Left ventricle myocardium inferior (tissue), 1 donor: ENCODE data around the gene SLC17A5. TPM values are rescaled to one million over a fixed set of nuclear protein-coding genes. Genes with fewer than 3 reads are reported as not detected.
"Not testable (repeated sequence)": the region's sequence is repeated elsewhere in the genome, so short reads cannot be mapped to it uniquely, and the experiment has no call there.

ENCODE experiments used
- DNase-seq: peaks from one replicate; pipeline ENCODE4 v3.0.0-alpha.2; 2020
- H3K27ac ChIP-seq: fragments of 200-600 bp; replicated peaks from 2 replicates; pipeline ENCODE4 v1.8.0; 2021
- H3K27me3 ChIP-seq: fragments of 200-600 bp; 2 replicates; pipeline ENCODE4 v1.8.0; 2021; ENCODE audit warnings: low read depth
- H3K36me3 ChIP-seq: fragments of 200-600 bp; 2 replicates; pipeline ENCODE4 v1.8.0; 2021
- H3K4me1 ChIP-seq: fragments of 200-600 bp; 2 replicates; pipeline ENCODE4 v1.8.0; 2021
- H3K4me3 ChIP-seq: fragments of 200-600 bp; 2 replicates; pipeline ENCODE4 v1.8.0; 2021; ENCODE audit warnings: mild to moderate bottlenecking, moderate library complexity
- H3K9me3 ChIP-seq: fragments of 200-600 bp; replicated peaks from 2 replicates; pipeline ENCODE4 v1.8.0; 2021
- CTCF ChIP-seq: fragments of 200-600 bp; IDR thresholded peaks from 2 replicates; pipeline ENCODE4 v1.8.0; 2021; ENCODE audit warnings: antibody characterized with exemption, mild to moderate bottlenecking, borderline replicate concordance
- intact Hi-C: fragments of 100-400 bp; cut with micrococcal nuclease; formaldehyde crosslinking; loops from one replicate; pipeline ENCODE4 v1.11.0; 2022
- total RNA-seq: library from RNA; stranded (reverse); fragmentation: NEBNext Ultra II Directional; extraction: Animal tissue kit (Norgen Biotek cat#: 25700); gene quantifications from one replicate; pipeline ENCODE4 v1.2.1, GENCODE V29; 2021
- donor health status: DM: no; HTN: yes; CAD: no; lungs with severe emphysema.

Gene SLC17A5
- total RNA-seq, 1 donor from 2014 or later: 5.3 TPM

GRCh38 chr6:73637404-73637803 lies 16.4 kb downstream of the SLC17A5 start:
- DNase-seq: no peak
- Histone ChIP-seq H3K4me1 (no peaks in the 10 kb centered on the region), H3K4me3 (no peak overlapping the region), H3K27ac (no peak overlapping the region), H3K9me3 (no peaks in the 10 kb centered on the region), H3K36me3 (peaks cover 85% of the 10 kb centered on the region), H3K27me3 (no peaks in the 10 kb centered on the region)
- TF ChIP-seq CTCF: no peak
- intact Hi-C loops: no loop called here

DNA sequence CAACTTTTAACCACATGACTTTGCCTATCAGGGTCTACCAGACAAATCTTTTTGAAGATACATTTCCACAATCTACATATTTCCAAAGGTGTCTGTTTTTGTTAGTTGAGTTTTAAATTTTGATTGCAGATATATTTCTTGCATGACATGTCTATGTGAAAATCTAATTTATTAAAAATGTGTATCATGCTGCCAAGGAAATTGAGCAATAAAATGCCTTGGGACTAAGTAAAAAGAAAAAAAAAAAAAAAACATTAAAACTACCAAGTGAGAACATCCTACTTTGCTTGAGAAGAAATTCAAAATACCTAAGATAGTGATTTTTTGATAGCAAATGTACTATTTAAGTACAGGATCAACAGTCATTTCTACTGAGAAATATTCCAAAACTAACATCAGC lies 17.7 kb downstream of the SLC17A5 start:
- Histone ChIP-seq H3K4me1 (no peaks in the 10 kb centered on the region), H3K4me3 (no peak overlapping the region), H3K9me3 (no peaks in the 10 kb centered on the region), H3K27me3 (no peaks in the 10 kb centered on the region), H3K27ac (no peak overlapping the region), H3K36me3 (peaks cover 87% of the 10 kb centered on the region)
- no peak for TF ChIP-seq CTCF
- DNase-seq: no peak
- intact Hi-C loops: no loop called here

DNA sequence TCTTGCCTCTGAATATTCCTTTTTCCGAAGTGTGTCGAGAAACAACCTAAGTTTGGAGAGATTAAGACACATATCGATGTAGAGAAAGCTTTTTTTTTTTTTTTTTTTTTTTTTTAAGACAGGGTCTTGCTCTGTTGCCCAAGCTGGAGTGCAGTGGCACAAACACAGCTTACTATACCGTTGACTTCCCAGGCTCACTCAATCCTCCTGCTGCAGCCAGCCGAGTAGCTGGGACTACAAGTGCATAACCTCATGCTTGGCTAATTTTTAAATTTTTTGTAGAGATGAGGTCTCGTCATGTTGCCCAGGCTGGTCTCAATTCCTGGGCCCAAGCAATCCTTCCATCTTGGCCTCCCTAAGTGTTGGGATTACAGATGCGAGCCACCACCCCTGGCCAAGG lies 21.4 kb downstream of the SLC17A5 start:
- peaks cover 97% of the 10 kb centered on the region for H3K36me3 ChIP-seq

DNA sequence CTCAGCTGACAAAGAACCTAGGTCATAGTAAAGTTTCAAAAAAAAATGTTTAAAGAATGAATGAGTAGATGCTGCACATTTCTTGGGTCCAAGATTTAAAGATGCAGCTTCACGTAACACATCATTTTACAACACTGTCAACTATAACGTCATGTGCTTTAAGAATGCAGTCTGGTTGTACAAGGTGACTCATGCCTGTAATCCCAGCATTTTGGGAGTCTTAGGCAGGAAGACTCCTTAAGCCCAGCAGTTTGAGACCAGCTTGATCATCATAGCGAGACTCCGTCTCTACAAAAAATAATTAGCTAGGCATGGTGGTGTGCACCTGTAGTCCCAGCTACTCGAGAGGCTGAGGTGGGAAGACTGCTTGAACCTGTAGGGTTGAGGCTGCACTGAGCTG lies 21.9 kb downstream of the SLC17A5 start:
- Histone ChIP-seq H3K4me3 (no peak overlapping the region), H3K27me3 (no peaks in the 10 kb centered on the region), H3K27ac (no peak overlapping the region), H3K4me1 (no peaks in the 10 kb centered on the region), H3K9me3 (no peaks in the 10 kb centered on the region), H3K36me3 (peaks cover 97% of the 10 kb centered on the region)
- TF ChIP-seq CTCF: no peak
- no peak for DNase-seq
- intact Hi-C loops: no loop called here

More for the DNA sequence above, 21.4 kb downstream of the SLC17A5 start:
- no peak for TF ChIP-seq CTCF
- Histone ChIP-seq H3K4me3 (no peak overlapping the region), H3K4me1 (no peaks in the 10 kb centered on the region), H3K9me3 (no peaks in the 10 kb centered on the region), H3K27me3 (no peaks in the 10 kb centered on the region), H3K27ac (no peak overlapping the region)
- no peak for DNase-seq
- intact Hi-C loops: no loop called here

DNA sequence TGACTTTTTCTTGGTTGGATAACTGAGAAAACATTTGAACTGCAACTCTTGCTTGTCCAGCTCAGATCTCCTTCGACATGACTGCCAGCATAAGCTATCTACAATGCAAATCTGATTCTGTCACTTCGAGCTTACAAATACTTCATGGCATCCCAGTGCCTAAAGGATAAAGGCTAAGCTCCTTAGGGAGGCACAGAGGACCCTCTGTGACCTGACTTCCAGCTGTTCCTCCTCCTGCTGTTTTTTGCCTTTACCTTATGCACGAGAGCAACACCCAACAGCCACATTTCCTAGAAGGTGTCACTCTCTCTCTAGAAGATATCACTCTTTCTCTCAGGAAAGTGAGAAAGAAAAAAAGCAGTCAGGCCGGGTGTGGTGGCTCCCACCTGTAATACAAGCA lies 23.4 kb downstream of the SLC17A5 start:
- no peak for DNase-seq
- H3K27me3 ChIP-seq: no peaks in the 10 kb centered on the region
- no peak for TF ChIP-seq CTCF
- H3K9me3 ChIP-seq: no peaks in the 10 kb centered on the region
- H3K36me3 ChIP-seq: peaks cover 95% of the 10 kb centered on the region
- no peak overlapping the region for H3K27ac ChIP-seq
- no peaks in the 10 kb centered on the region for H3K4me1 ChIP-seq
- no peak overlapping the region for H3K4me3 ChIP-seq
- intact Hi-C loops: no loop called here

- Histone ChIP-seq H3K9me3 (no peaks in the 10 kb centered on the region), H3K36me3 (peaks cover 82% of the 10 kb centered on the region), H3K4me1 (no peaks in the 10 kb centered on the region), H3K4me3 (no peak overlapping the region), H3K27ac (no peak overlapping the region), H3K27me3 (no peaks in the 10 kb centered on the region)
- DNase-seq: no peak
- TF ChIP-seq CTCF: no peak
- intact Hi-C loops: no loop called here
Observed at GRCh38 chr6:73624896-73625295, 28.9 kb downstream of the SLC17A5 start.

DNA sequence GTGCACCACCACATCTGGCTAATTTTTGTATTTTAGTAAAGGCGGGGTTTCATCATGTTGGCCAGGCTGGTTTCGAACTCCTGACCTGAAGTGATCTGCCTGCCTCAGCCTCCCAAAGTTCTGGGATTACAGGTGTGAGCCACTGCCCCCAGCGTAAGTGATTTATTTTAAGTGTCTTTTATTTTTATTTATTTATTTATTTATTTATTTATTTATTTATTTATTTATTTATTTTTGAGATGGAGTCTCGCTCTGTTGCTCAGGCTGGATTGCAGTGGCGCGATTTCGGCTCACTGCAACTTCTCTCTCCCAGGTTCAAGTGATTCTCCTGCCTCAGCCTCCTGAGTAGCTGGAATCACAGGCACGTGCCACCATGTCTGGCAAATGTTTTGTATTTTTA lies 30.3 kb downstream of the SLC17A5 start:
- H3K9me3 ChIP-seq, H3K4me3 ChIP-seq, intact Hi-C loops, H3K27ac ChIP-seq, DNase-seq, H3K27me3 ChIP-seq, H3K4me1 ChIP-seq: not testable (repeated sequence)
- H3K36me3 ChIP-seq: peaks cover 74% of the 10 kb centered on the region

- peaks cover 69% of the 10 kb centered on the region for H3K36me3 ChIP-seq
- DNase-seq, H3K4me3 ChIP-seq, intact Hi-C loops, H3K27ac ChIP-seq, H3K9me3 ChIP-seq, H3K27me3 ChIP-seq, H3K4me1 ChIP-seq: not testable (repeated sequence)
Observed at GRCh38 chr6:73618082-73618481, 35.7 kb downstream of the SLC17A5 start.
